CD4-positive, alpha-beta memory T cell (primary cell): ENCODE measurements around the gene TSHZ2. TPM values are rescaled to one million over a fixed set of nuclear protein-coding genes. Genes with fewer than 3 reads are reported as not detected.

ENCODE experiments used
- CTCF ChIA-PET: fragments of 350-600 bp; sonication (Branson Sonifier 250); formaldehyde crosslinking; loops from one replicate; lab custom pipeline; 2021; ENCODE audit warnings: inconsistent platforms; ENCODE audit not compliant: partially characterized antibody; lab: Charles Lee
- POLR2A ChIA-PET: fragments of 350-600 bp; sonication (Branson Sonifier 250); formaldehyde crosslinking; loops from one replicate; lab custom pipeline; 2021; ENCODE audit not compliant: partially characterized antibody; lab: Charles Lee
- DNase-seq, 5 donors: peaks; one replicate each; pipeline versions ENCODE4 v3.0.0 to v3.0.0-alpha.2; 2020 to 2022; ENCODE audit warnings: mixed read lengths in 1 of 5
- H3K27ac ChIP-seq: one replicate; pipeline ENCODE4 v1.7.0; 2013; ENCODE audit warnings: low read depth, low read length
- H3K27me3 ChIP-seq: 2 replicates; pipeline ENCODE4 v1.7.0; 2013; ENCODE audit warnings: mild to moderate bottlenecking, low read length, moderate library complexity; ENCODE audit not compliant: insufficient read depth
- H3K36me3 ChIP-seq: 2 replicates; pipeline ENCODE4 v1.7.0; 2013; ENCODE audit warnings: mild to moderate bottlenecking, low read length, moderate library complexity; ENCODE audit not compliant: insufficient read depth
- H3K4me1 ChIP-seq: 2 replicates; pipeline ENCODE4 v1.7.0; 2013; ENCODE audit warnings: mild to moderate bottlenecking, low read length, moderate library complexity; ENCODE audit not compliant: insufficient read depth
- H3K4me3 ChIP-seq, 2 donors: one replicate each; pipeline ENCODE4 v1.7.0; 2013; ENCODE audit warnings: low read length in 2 of 2, mild to moderate bottlenecking in 1 of 2
- H3K9me3 ChIP-seq, 2 donors: one replicate each; pipeline ENCODE4 v1.7.0; 2013; ENCODE audit warnings: low read length in 2 of 2, control low read depth in 1 of 2; ENCODE audit not compliant: control insufficient read depth in 1 of 2
- H3K27ac Mint-ChIP-seq, 7 donors: one replicate each; pipeline ENCODE4 v1.8.0; 2020 to 2021; ENCODE audit warnings: mixed read lengths in 7 of 7, mild to moderate bottlenecking in 6 of 7, inconsistent platforms in 3 of 7, moderate library complexity in 3 of 7
- H3K27me3 Mint-ChIP-seq, 2 donors: one replicate each; pipeline ENCODE4 v1.8.0; 2020 to 2021; ENCODE audit warnings: mixed read lengths in 2 of 2
- H3K36me3 Mint-ChIP-seq, 2 donors: one replicate each; pipeline ENCODE4 v1.8.0; 2020 to 2021; ENCODE audit warnings: mixed read lengths in 2 of 2, inconsistent platforms in 1 of 2, mild to moderate bottlenecking in 1 of 2
- H3K4me1 Mint-ChIP-seq, 4 donors: one replicate each; pipeline ENCODE4 v1.8.0; 2020 to 2021; ENCODE audit warnings: mixed read lengths in 4 of 4, mild to moderate bottlenecking in 1 of 4
- H3K4me3 Mint-ChIP-seq, 8 donors: one replicate each; pipeline ENCODE4 v1.8.0; 2020 to 2021; ENCODE audit warnings: mixed read lengths in 8 of 8, mild to moderate bottlenecking in 7 of 8, moderate library complexity in 6 of 8, inconsistent platforms in 3 of 8
- H3K9me3 Mint-ChIP-seq, 8 donors: one replicate each; pipeline ENCODE4 v1.8.0; 2020 to 2021; ENCODE audit warnings: mixed read lengths in 8 of 8, mild to moderate bottlenecking in 5 of 8, inconsistent platforms in 3 of 8, moderate library complexity in 1 of 8
- intact Hi-C: fragments of 100-400 bp; cut with micrococcal nuclease; formaldehyde crosslinking; loops from one replicate; pipeline ENCODE4 v1.15.1; 2023
- polyA plus RNA-seq, 2 donors: library from polyadenylated mRNA; unstranded; fragments of 300-500 nt; fragmentation: Illumina TruSeq; gene quantifications; one replicate each; pipeline ENCODE4 v1.2.3, GENCODE V29; 2021
- total RNA-seq, 2 experiments: library from RNA; stranded (reverse); gene quantifications; one replicate each; pipeline ENCODE4 v1.2.3, GENCODE V29; 2021

The TSHZ2 gene
- total and polyA plus RNA-seq, 4 experiments from 2014 or later: 2.3 to 31.8 (median 17.1) TPM

GRCh38 chr20:53346335-53346648, 374.1 kb downstream of the TSHZ2 start:
- no peaks in the 10 kb centered on the region for H3K4me1 ChIP-seq
- intact Hi-C loops: no loop called here
- H3K36me3 Mint-ChIP-seq: peaks cover 0 to 9% of the 10 kb centered on the region in 2 donors
- no peak overlapping the region for H3K27ac Mint-ChIP-seq
- H3K4me3 ChIP-seq: no peak overlapping the region
- DNase-seq: no peak
- H3K4me3 Mint-ChIP-seq: no peak overlapping the region
- H3K9me3 ChIP-seq: peaks cover 0 to 5% of the 10 kb centered on the region in 2 donors
- no peaks in the 10 kb centered on the region for H3K36me3 ChIP-seq
- H3K4me1 Mint-ChIP-seq: no peaks in the 10 kb centered on the region
- H3K27me3 Mint-ChIP-seq: peaks cover 1% of the 10 kb centered on the region in 2 donors
- H3K27ac ChIP-seq: no peak overlapping the region
- ChIA-PET CTCF (no interaction called here), POLR2A (no interaction called here)
- H3K27me3 ChIP-seq: no peaks in the 10 kb centered on the region
- peaks cover 0 to 6% (median 0%) of the 10 kb centered on the region in 8 donors for H3K9me3 Mint-ChIP-seq

GRCh38 chr20:53349730-53350129, 377.6 kb downstream of the TSHZ2 start:
- no peaks in the 10 kb centered on the region for H3K4me1 ChIP-seq
- H3K4me3 ChIP-seq: no peak overlapping the region
- ChIA-PET POLR2A (no interaction called here), CTCF (no interaction called here)
- Mint-ChIP-seq H3K36me3 (peaks cover 4 to 15% of the 10 kb centered on the region in 2 donors), H3K9me3 (peaks cover 0 to 13% (median 8%) of the 10 kb centered on the region in 8 donors), H3K4me1 (no peaks in the 10 kb centered on the region), H3K27ac (peak overlapping the region in 1 of 7 donors; percentile 64), H3K4me3 (no peak overlapping the region), H3K27me3 (peaks cover 1 to 3% of the 10 kb centered on the region in 2 donors)
- H3K9me3 ChIP-seq: peaks cover 0 to 5% of the 10 kb centered on the region in 2 donors
- DNase-seq: no peak
- H3K36me3 ChIP-seq: no peaks in the 10 kb centered on the region
- H3K27ac ChIP-seq: no peak overlapping the region
- intact Hi-C loops: no loop called here
- H3K27me3 ChIP-seq: no peaks in the 10 kb centered on the region

GRCh38 chr20:53352727-53353440, 380.7 kb downstream of the TSHZ2 start:
- peaks cover 0 to 9% of the 10 kb centered on the region in 2 donors for H3K9me3 ChIP-seq
- no peaks in the 10 kb centered on the region for H3K36me3 ChIP-seq
- ChIA-PET CTCF (no interaction called here), POLR2A (no interaction called here)
- DNase-seq: no peak
- H3K4me3 Mint-ChIP-seq: no peak overlapping the region
- H3K36me3 Mint-ChIP-seq: peaks cover 6 to 19% of the 10 kb centered on the region in 2 donors
- H3K4me1 ChIP-seq: no peaks in the 10 kb centered on the region
- no peaks in the 10 kb centered on the region for H3K4me1 Mint-ChIP-seq
- H3K4me3 ChIP-seq: no peak overlapping the region
- H3K27me3 Mint-ChIP-seq: peaks cover 0 to 1% of the 10 kb centered on the region in 2 donors
- intact Hi-C loops: no loop called here
- H3K9me3 Mint-ChIP-seq: peaks cover 3 to 30% (median 23%) of the 10 kb centered on the region in 8 donors
- no peaks in the 10 kb centered on the region for H3K27me3 ChIP-seq
- H3K27ac ChIP-seq: no peak overlapping the region
- H3K27ac Mint-ChIP-seq: no peak overlapping the region

- intact Hi-C loops: no loop called here
- H3K36me3 Mint-ChIP-seq: peaks cover 6 to 9% of the 10 kb centered on the region in 2 donors
- ChIA-PET POLR2A (no interaction called here), CTCF (no interaction called here)
- Histone ChIP-seq H3K27me3 (no peaks in the 10 kb centered on the region), H3K4me1 (no peaks in the 10 kb centered on the region), H3K36me3 (no peaks in the 10 kb centered on the region), H3K4me3 (no peak overlapping the region), H3K27ac (no peak overlapping the region), H3K9me3 (peaks cover 0 to 9% of the 10 kb centered on the region in 2 donors)
- no peak overlapping the region for H3K27ac Mint-ChIP-seq
- H3K27me3 Mint-ChIP-seq: peaks cover 0 to 1% of the 10 kb centered on the region in 2 donors
- peaks cover 0 to 1% (median 0%) of the 10 kb centered on the region in 4 donors for H3K4me1 Mint-ChIP-seq
- peaks cover 3 to 30% (median 20%) of the 10 kb centered on the region in 8 donors for H3K9me3 Mint-ChIP-seq
- no peak overlapping the region for H3K4me3 Mint-ChIP-seq
- no peak for DNase-seq
These were observed 382.2 kb downstream of the TSHZ2 start for GRCh38 chr20:53354314-53354713.

- no peaks in the 10 kb centered on the region for H3K4me1 ChIP-seq
- H3K9me3 Mint-ChIP-seq: peaks cover 3 to 30% (median 20%) of the 10 kb centered on the region in 8 donors
- no peaks in the 10 kb centered on the region for H3K27me3 ChIP-seq
- intact Hi-C loops: no loop called here
- peaks cover 6 to 9% of the 10 kb centered on the region in 2 donors for H3K36me3 Mint-ChIP-seq
- H3K27me3 Mint-ChIP-seq: peaks cover 0 to 1% of the 10 kb centered on the region in 2 donors
- H3K27ac Mint-ChIP-seq: peak overlapping the region in 1 of 7 donors; percentile 0
- H3K4me3 Mint-ChIP-seq: no peak overlapping the region
- ChIA-PET CTCF (no interaction called here), POLR2A (no interaction called here)
- no peak overlapping the region for H3K27ac ChIP-seq
- H3K4me3 ChIP-seq: no peak overlapping the region
- peaks cover 0 to 4% of the 10 kb centered on the region in 2 donors for H3K9me3 ChIP-seq
- peaks cover 0 to 1% (median 0%) of the 10 kb centered on the region in 4 donors for H3K4me1 Mint-ChIP-seq
- H3K36me3 ChIP-seq: no peaks in the 10 kb centered on the region
- no peak for DNase-seq
These were observed 383.6 kb downstream of the TSHZ2 start for GRCh38 chr20:53355790-53356189.

DNA sequence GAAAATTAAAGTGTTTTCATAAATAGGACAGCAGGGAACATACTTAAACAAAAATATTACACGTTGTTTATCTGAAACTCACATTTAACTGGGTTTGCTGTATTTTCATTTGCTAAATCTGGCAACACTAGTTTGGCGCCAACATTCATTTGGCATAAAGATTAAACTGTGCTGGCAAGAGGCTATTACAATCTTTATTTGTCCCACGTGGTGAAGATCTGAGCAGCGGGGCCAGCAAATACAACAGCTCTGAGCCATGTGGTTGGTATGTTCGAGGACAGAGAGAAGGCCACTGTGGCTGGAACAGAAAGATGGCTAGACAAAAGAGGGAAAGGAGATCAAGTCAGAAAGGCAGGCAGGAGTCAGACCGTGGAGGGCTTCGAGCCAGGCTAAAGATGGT, 387.3 kb downstream of the TSHZ2 start:
- CTCF ChIA-PET: no interaction called here
- no peak overlapping the region for H3K4me3 Mint-ChIP-seq
- H3K9me3 ChIP-seq: peaks cover 0 to 4% of the 10 kb centered on the region in 2 donors
- peaks cover 0 to 1% (median 0%) of the 10 kb centered on the region in 4 donors for H3K4me1 Mint-ChIP-seq
- intact Hi-C loops: no loop called here
- no peaks in the 10 kb centered on the region for H3K36me3 ChIP-seq
- H3K27ac Mint-ChIP-seq: peak overlapping the region in 1 of 7 donors; percentile 7
- no peak for DNase-seq
- no peaks in the 10 kb centered on the region for H3K27me3 Mint-ChIP-seq
- H3K27ac ChIP-seq: no peak overlapping the region
- H3K36me3 Mint-ChIP-seq: peaks cover 2 to 4% of the 10 kb centered on the region in 2 donors
- POLR2A ChIA-PET: no interaction called here
- no peaks in the 10 kb centered on the region for H3K27me3 ChIP-seq
- no peaks in the 10 kb centered on the region for H3K4me1 ChIP-seq
- H3K9me3 Mint-ChIP-seq: peaks cover 3 to 20% (median 16%) of the 10 kb centered on the region in 8 donors
- no peak overlapping the region for H3K4me3 ChIP-seq

DNA sequence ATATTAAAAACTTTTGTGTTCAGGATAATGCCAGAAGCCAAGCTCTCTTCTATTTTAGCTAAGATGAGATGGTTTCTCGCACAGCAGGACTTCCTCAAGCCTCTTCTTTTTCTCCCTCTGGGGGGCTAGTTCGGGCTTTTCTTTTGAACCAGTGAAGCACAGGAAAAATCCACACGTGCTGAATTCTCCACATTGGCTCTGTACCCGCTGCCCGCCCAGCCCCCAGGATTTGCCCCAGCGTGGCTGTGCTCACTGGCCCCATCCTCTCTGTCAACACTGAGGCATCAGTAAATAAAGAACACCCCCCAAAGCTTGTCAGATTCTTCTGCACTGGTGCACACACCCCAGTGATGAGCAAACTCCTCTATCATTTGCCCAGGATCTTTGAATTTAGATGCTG, 388.7 kb downstream of the TSHZ2 start:
- Histone ChIP-seq H3K4me1 (no peaks in the 10 kb centered on the region), H3K4me3 (no peak overlapping the region), H3K27me3 (no peaks in the 10 kb centered on the region), H3K9me3 (peaks cover 0 to 4% of the 10 kb centered on the region in 2 donors), H3K36me3 (no peaks in the 10 kb centered on the region), H3K27ac (no peak overlapping the region)
- H3K36me3 Mint-ChIP-seq: peaks cover under 1 to 2% of the 10 kb centered on the region in 2 donors
- H3K27ac Mint-ChIP-seq: no peak overlapping the region
- no peak for DNase-seq
- H3K4me3 Mint-ChIP-seq: peak overlapping the region in 1 of 8 donors; percentile 3
- ChIA-PET CTCF (interaction anchor here (0.8 kb wide), 1 partner anchor 70 kb away, joined by 3 read pairs; no protein-coding TSS in a partner anchor), POLR2A (no interaction called here)
- H3K27me3 Mint-ChIP-seq: peaks cover 0 to 1% of the 10 kb centered on the region in 2 donors
- intact Hi-C loops: no loop called here
- H3K4me1 Mint-ChIP-seq: peaks cover 0 to 1% (median 0%) of the 10 kb centered on the region in 4 donors
- H3K9me3 Mint-ChIP-seq: peaks cover 0 to 9% (median 6%) of the 10 kb centered on the region in 8 donors
